Upper lobe of right lung (tissue), 1 donor: Measurements from ENCODE around the gene CYFIP1. TPM values are rescaled to one million over a fixed set of nuclear protein-coding genes. Genes with fewer than 3 reads are reported as not detected.

ENCODE experiments used
- ATAC-seq: fragments of 200-7000 bp; cut with Tn5 transposase; one replicate; pipeline ENCODE4 v1.9.1; 2020; ENCODE audit warnings: mild to moderate bottlenecking, moderate library complexity
- DNase-seq: peaks from one replicate; pipeline ENCODE4 v3.0.0-alpha.2; 2020
- H3K27ac ChIP-seq: fragments of 200-600 bp; one replicate; pipeline ENCODE4 v1.8.0; 2022
- H3K27me3 ChIP-seq: fragments of 200-600 bp; one replicate; pipeline ENCODE4 v1.8.0; 2022; ENCODE audit warnings: mild to moderate bottlenecking
- H3K36me3 ChIP-seq: fragments of 200-600 bp; one replicate; pipeline ENCODE4 v1.8.0; 2022
- H3K4me1 ChIP-seq: fragments of 200-600 bp; one replicate; pipeline ENCODE4 v1.8.0; 2022
- H3K4me3 ChIP-seq: fragments of 200-600 bp; one replicate; pipeline ENCODE4 v1.8.0; 2022; ENCODE audit warnings: mild to moderate bottlenecking
- H3K9me3 ChIP-seq: fragments of 200-600 bp; one replicate; pipeline ENCODE4 v1.8.0; 2022
- CTCF ChIP-seq: fragments of 200-600 bp; IDR thresholded peaks from one replicate; pipeline ENCODE4 v1.8.0; 2022; ENCODE audit warnings: antibody characterized with exemption
- intact Hi-C: fragments of 100-400 bp; cut with DNase I; formaldehyde crosslinking; loops from one replicate; pipeline ENCODE4 v1.11.0; 2022
- total RNA-seq: library from RNA; stranded (reverse); fragmentation: NEBNext Ultra II Directional; extraction: Animal tissue kit (Norgen Biotek cat#: 25700); gene quantifications from one replicate; pipeline ENCODE4 v1.2.1, GENCODE V29; 2021
- donor health status: DM: no; HTN: yes; CAD: no; lungs with severe emphysema.

The CYFIP1 gene
- total RNA-seq, 1 donor from 2014 or later: 139 TPM

DNA sequence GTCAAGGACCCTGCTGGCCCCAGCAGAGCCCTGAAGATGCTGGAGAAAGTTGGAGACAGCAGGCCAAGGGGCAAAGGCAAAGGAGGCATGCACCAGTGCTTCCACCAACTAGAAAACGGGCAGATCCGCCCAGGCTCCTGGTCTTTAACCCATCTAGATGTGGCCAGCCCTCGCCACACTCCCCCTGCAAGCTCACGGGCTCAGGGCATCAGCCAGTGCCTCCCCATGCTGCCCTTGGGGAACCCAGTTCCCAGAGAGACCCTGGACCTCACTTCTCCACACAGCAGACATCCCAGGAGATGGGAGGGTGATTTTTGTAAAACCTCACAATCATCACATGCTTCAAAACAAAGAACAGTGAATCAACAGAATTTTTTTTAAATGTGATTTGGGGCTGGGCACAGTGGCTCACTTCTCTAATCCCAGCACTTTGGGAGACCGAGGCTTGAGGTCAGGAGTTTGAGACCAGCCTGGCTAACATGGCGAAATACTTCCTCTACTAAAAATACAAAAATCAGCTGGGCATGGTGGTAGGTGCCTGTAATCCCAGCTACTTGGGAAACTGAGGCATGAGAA is 24.5 kb downstream of the CYFIP1 start:
- TF ChIP-seq CTCF: no peak
- no peak for DNase-seq
- no peak overlapping the region for H3K4me3 ChIP-seq
- peak; percentile 23 for ATAC-seq
- intact Hi-C loops: no loop called here
- no peaks in the 10 kb centered on the region for H3K9me3 ChIP-seq
- peaks cover 69% of the 10 kb centered on the region for H3K4me1 ChIP-seq
- no peaks in the 10 kb centered on the region for H3K36me3 ChIP-seq
- H3K27me3 ChIP-seq: no peaks in the 10 kb centered on the region
- H3K27ac ChIP-seq: no peak overlapping the region

DNA sequence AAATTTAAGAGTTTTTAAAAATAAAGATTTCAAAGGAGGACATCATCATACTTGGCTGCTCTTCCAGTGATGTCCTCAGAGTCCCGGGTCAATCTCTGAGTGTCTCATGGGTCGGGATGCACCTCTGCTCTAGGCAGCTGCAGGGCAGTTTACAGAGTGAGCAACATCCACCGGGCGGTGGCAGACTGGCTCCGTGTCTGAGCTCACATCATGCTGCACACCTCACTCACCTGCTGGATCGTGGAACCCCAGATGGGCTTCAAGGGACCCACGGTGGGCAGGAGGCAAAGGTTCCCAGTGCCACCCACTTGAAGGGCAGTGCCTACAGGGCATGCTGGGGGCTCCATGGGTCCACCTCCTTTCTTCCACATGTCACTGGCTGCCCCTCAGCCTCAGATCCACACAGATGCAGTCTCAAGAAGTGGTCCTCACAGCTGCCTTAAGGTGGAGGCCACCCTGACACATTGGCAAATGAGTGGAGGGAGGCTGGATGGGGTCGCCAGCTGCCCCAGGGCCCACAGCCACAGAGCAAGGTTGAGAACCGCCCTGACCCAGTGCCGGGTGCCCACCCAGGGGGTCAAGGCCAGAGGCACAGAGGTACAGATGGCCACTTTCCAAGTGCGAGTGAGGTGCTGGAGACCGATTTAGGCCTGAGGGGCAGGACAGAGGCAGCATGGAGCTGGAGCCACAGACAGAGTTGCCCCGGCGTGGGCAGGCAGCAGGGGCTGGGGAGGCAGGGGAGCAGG is 25.2 kb downstream of the CYFIP1 start:
- intact Hi-C loops: no loop called here
- Histone ChIP-seq H3K27ac (no peak overlapping the region), H3K27me3 (no peaks in the 10 kb centered on the region), H3K36me3 (no peaks in the 10 kb centered on the region), H3K4me3 (no peak overlapping the region), H3K9me3 (no peaks in the 10 kb centered on the region), H3K4me1 (peaks cover 69% of the 10 kb centered on the region)
- no peak for DNase-seq
- ATAC-seq: no peak
- no peak for TF ChIP-seq CTCF

DNA sequence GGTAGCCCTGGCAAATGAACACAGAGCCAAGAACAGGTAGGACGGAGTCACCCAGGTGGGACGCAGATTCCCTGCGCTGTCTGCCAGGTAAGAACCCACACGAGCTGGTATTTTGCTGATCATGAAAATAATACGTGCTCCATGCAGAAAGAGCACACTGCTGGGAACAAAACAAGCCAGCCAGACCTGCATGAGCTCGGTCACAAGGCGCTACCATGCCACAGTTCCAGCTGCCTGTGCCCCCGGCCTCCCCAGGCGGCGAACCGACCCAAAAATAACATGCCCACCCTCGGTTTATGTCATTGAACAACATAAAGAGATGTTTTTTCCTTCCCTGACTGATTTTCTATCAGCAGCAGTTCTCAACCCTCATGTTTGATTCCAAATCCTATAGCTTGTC is 25.8 kb downstream of the CYFIP1 start:
- no peaks in the 10 kb centered on the region for H3K36me3 ChIP-seq
- H3K27me3 ChIP-seq: no peaks in the 10 kb centered on the region
- no peak overlapping the region for H3K27ac ChIP-seq
- no peak overlapping the region for H3K4me3 ChIP-seq
- DNase-seq (no peak), ATAC-seq (no peak)
- H3K9me3 ChIP-seq: no peaks in the 10 kb centered on the region
- H3K4me1 ChIP-seq: peaks cover 69% of the 10 kb centered on the region
- intact Hi-C loops: no loop called here
- no peak for TF ChIP-seq CTCF

GRCh38 chr15:22952796-22953579 is 27.2 kb downstream of the CYFIP1 start:
- no peak for TF ChIP-seq CTCF
- DNase-seq: no peak
- H3K9me3 ChIP-seq: no peaks in the 10 kb centered on the region
- no peak for ATAC-seq
- no peak overlapping the region for H3K4me3 ChIP-seq
- intact Hi-C loops: no loop called here
- no peak overlapping the region for H3K27ac ChIP-seq
- no peaks in the 10 kb centered on the region for H3K36me3 ChIP-seq
- peaks cover 78% of the 10 kb centered on the region for H3K4me1 ChIP-seq
- H3K27me3 ChIP-seq: no peaks in the 10 kb centered on the region

DNA sequence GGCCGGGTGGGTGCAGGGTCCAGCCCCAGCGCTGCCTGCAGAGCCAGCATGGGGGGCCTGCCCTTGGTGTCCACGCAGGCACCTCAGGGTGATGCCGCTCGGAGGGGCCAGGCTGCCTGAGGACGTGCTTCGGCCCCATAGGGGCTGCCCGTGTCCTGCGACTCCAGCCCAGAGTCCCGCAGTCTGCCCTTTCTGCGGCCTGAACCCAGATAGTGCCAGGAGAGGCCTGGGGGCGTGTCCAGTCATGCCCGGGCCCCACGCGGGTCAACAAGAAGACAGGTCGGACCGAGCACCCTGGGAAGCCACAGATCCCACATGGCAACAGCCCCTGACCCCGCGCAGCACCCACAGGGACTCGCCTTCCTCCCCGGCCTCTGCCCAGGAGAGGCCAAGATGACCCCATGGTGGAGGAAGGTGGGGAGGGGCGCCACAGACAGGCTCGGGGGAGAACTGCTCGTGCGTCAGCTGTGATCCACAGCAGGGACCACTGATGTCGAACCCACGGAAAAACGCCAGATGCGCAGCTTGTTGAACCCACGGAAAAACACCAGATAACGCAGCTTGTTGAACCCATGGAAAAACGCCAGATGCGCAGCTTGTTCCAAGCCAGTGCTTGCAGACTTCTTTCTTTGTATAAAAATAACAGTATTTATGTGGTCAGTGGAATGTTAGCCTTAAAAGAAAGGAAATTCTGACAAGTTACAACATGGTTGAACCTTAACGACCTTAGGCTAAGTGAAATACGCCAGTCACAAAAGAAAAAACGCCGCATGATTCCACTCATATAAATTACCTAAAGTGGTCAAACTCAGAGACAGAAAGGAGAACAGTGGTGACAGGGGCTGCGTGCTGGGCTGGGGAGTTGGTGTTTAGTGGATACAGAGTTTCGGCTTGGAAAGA is 28.5 kb downstream of the CYFIP1 start:
- Histone ChIP-seq H3K27me3 (no peaks in the 10 kb centered on the region), H3K4me1 (peaks cover 69% of the 10 kb centered on the region)
- no peak for DNase-seq

More for the DNA sequence above, 28.5 kb downstream of the CYFIP1 start:
- H3K4me3 ChIP-seq: no peak overlapping the region
- no peaks in the 10 kb centered on the region for H3K9me3 ChIP-seq
- intact Hi-C loops: no loop called here
- no peak for ATAC-seq
- H3K27ac ChIP-seq: no peak overlapping the region
- H3K36me3 ChIP-seq: peaks cover 3% of the 10 kb centered on the region
- TF ChIP-seq CTCF: no peak
